ENCODE measurements around the gene FAM222A.

DNA sequence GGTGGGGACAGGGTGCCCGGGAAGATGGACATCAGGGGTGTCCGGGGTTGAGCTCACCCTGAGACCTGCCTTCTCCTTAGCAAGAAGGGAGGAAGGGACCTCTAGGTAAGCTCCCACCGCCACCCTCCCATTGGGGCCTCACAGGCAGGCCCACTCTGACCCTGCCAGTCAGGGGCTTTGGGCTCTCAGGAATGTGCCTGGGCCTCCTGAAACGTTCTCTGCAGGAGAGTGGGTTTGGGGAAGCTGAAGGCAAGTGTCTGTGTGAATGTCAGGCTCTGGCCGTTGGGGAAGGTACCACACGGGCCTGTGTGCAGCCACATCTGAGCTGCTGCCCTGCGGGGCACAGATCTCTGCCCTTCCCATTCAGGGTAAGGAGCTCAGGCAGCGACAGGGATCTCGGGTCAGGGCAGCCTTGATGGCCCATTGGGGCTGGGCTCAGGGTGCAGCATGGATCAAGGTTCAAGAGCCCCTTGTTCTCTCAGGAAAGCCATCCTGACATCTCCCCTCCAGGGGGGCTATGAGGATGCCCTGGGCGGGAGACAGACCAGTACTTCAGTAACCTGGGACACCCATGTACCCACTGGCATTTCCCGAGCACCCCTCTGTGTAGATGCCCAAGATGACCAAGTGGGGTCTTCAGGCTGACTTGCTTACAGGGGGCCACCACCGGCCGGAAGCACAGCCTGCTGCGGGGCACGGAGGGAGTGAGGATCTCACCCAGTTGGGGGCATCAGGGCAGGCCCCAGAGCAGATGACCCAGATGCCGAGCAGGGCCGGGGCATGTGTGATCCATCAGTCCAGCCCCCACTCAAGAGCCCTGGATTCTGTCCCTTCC, 29.7 kb downstream of the FAM222A start:
- TF ChIP-seq EP300 (conservative IDR thresholded peaks at IDR 0.05; ENCODE audit: poor library complexity, severe bottlenecking) (no peak), REST (IDR thresholded peaks at IDR 0.05; ENCODE audit: borderline replicate concordance) (no peak), CTCF (IDR thresholded peaks at IDR 0.05; ENCODE audit: poor library complexity, severe bottlenecking) (no peak), POLR2AphosphoS5 (IDR thresholded peaks at IDR 0.05) (no peak), SMC3 (conservative IDR thresholded peaks at IDR 0.05; ENCODE audit: poor library complexity) (no peak), RAD21 (conservative IDR thresholded peaks at IDR 0.05) (no peak), TAF1 (IDR thresholded peaks at IDR 0.05; ENCODE audit: low read depth) (no peak), MXI1 (conservative IDR thresholded peaks at IDR 0.05; ENCODE audit: poor library complexity, severe bottlenecking) (no peak), EZH2 (IDR thresholded peaks at IDR 0.05; ENCODE audit: borderline replicate concordance, insufficient read depth, low read length, poor library complexity, severe bottlenecking) (no peak)

Data from neural cell (in vitro differentiated cells).